ENCODE measurements around the gene SNRNP35.
"Not testable (repeated sequence)": the region's sequence is repeated elsewhere in the genome, so short reads cannot be mapped to it uniquely, and the experiment has no call there.

SNRNP35 gene

DNA sequence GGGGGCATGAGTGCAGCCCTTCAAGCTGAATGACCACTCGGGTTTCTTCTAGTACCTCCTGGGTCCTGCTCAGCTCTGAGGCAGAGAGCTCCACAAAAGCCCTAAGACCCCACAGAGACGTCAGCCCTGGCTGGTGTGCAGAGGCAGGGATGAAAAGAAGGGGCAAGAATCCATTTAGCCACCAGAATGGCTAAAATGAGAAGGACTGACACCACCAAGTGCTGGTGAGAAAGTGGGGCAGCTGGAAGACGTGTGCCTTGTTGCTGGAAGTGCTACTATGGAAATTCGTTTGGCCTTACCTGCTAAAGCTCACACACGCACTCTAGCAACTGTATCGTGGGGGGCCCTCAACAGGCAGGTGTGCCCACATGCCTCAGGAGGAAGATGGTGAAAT lies 48.9 kb downstream of the SNRNP35 start:
- TF ChIP-seq, protein P1, sequence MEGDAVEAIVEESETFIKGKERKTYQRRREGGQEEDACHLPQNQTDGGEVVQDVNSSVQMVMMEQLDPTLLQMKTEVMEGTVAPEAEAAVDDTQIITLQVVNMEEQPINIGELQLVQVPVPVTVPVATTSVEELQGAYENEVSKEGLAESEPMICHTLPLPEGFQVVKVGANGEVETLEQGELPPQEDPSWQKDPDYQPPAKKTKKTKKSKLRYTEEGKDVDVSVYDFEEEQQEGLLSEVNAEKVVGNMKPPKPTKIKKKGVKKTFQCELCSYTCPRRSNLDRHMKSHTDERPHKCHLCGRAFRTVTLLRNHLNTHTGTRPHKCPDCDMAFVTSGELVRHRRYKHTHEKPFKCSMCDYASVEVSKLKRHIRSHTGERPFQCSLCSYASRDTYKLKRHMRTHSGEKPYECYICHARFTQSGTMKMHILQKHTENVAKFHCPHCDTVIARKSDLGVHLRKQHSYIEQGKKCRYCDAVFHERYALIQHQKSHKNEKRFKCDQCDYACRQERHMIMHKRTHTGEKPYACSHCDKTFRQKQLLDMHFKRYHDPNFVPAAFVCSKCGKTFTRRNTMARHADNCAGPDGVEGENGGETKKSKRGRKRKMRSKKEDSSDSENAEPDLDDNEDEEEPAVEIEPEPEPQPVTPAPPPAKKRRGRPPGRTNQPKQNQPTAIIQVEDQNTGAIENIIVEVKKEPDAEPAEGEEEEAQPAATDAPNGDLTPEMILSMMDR (IDR thresholded peaks at IDR 0.05; ENCODE audit: low read depth, low read length, missing control alignments) = no peak
- no peak overlapping the region for H3K4me3 ChIP-seq (ENCODE audit: low read depth, low read length)
- no peak for DNase-seq (ENCODE audit: low read depth)

DNA sequence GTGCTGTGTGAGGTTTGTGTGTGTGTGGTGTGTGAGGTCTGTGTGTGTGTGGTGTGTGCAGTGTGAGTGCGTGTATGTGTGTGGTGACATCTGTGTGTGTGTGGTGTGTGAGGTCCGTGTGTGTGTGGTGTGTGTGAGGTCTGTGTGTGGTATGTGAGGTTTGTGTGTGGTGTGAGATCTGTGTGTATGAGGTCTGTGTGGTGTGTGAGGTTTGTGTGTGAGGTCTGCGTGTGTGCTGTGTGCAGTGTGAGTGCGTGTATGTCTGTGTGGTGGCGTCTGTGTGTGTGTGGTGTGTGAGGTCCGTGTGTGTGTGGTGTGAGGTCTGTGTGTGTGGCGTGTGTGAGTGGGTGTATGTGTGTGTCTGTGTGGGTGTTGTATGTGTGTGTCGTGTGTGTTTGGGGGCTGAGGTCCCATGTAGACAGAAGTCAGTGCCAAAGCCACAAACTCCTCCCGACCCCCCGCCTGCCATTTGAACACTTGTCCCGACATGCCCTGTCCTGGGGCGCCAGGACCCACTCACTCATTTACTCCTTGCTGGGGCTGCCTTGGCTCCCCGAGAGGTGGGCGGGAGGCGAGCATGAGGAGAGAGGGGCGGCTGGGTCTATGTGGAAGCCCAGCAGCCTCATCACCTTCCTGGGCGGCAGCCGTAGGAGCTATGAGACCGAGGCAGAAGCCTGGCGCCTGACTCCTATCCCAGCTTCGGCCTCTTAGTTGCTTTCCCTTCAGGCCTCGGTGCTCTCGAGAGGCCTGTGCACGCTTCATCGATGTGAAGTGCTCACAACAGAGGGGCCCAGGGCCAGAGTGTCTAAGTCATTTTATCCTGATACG lies 55.1 kb downstream of the SNRNP35 start:
- no peak for DNase-seq (ENCODE audit: low read depth)
- TF ChIP-seq, protein P1 (IDR thresholded peaks at IDR 0.05; ENCODE audit: low read depth, low read length, missing control alignments) = no peak
- no peak overlapping the region for H3K4me3 ChIP-seq (ENCODE audit: low read depth, low read length)

DNA sequence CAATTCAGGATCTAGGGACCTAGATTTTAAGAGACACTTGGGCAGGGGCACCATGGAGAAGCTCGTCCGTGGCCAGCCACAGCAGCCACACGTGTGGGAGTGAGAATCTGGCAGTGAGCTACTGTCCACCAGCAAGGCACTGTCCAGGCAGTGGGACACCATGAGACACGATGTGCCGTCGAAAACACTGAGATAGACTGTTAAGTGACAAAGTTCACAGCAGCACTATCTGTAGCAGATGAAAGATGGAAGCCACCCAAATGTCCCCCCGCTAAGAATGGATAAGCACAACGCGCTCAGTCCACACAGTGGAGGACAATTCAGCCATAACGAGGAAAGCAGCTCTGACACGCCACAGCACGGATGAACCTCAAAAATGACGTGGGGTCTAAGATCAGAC lies 55.9 kb downstream of the SNRNP35 start:
- H3K4me3 ChIP-seq (ENCODE audit: low read depth, low read length) = no peak overlapping the region
- TF ChIP-seq, protein P1 (IDR thresholded peaks at IDR 0.05; ENCODE audit: low read depth, low read length, missing control alignments) = no peak
- DNase-seq (ENCODE audit: low read depth) = no peak

DNA sequence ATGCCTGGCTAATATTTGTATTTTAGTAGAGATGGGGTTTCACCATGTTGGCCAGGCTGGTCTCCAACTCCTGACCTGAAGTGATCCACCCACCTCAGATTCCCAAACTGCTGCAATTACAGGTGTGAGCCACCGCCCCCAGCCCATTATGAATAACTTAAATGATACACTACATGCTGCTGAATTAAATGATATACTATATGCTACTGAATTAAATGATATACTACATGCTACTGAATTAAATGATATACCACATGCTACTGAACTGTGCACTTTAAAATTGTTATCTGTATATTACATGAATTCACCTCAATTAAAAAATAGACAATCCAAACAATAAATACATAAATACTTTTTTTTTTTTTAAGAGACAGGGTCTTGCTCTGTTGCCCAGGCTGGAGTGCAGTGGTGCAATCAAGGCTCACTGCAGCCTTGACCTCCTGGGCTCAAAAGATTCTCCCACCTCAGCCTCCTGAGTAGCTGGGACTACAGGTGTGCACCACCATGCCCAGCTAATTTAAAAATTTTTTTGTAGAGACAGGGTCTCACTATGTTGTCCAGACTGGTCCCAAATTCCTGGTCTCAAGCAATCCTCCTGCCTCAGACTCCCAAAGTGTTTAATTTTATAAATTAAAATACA lies 56.8 kb downstream of the SNRNP35 start:
- DNase-seq (ENCODE audit: low read depth); H3K4me3 ChIP-seq (ENCODE audit: low read depth, low read length): not testable (repeated sequence)

DNA sequence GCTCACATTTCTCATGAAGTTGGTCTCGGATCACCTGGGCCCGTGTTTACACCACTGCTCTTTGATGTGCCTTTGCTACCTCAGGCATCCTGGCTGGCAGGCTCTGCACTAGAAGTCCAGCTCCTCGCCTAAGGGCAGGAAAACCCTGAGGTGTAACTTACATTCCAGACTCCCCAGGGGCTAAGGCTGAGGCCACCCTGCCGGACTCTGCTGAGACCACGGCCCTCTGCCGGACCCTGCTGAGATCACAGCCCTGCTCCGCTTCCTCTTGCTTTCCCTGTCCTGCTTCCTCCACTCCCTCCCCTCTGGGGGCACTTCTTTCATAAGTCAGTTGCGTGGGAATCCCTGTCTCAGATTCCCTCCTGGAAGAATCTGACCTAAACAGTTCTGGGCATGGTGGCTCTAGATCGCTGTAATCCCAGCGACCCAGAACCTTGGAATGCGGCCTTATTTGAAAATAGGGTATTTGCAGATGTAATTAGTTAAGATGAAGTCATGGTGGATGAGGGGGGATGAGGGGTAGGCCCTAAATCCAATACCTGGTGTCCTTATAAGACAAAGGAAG lies 58.4 kb downstream of the SNRNP35 start:
- no peak for DNase-seq (ENCODE audit: low read depth)
- H3K4me3 ChIP-seq (ENCODE audit: low read depth, low read length) = no peak overlapping the region
- TF ChIP-seq, protein P1 (IDR thresholded peaks at IDR 0.05; ENCODE audit: low read depth, low read length, missing control alignments) = no peak
